Transverse colon (tissue), 4 donors: ENCODE measurements around the gene NHS.
A peak's percentile ranks its signal among the peaks of the same experiment; 100 is the strongest.

Experiments
- POLR2A ChIP-seq: fragments of 450-650 bp; IDR thresholded peaks from one replicate; pipeline ENCODE4 v1.6.1; 2016; ENCODE audit warnings: antibody characterized with exemption, mild to moderate bottlenecking, moderate library complexity
- POLR2AphosphoS5 ChIP-seq, 3 donors: sonication (generic); formaldehyde crosslinking; IDR thresholded peaks; one replicate each; pipeline ENCODE4 v1.6.1; 2016; ENCODE audit warnings: antibody characterized with exemption in 3 of 3
- TF ChIP-seq, protein P1 (sequence below), 5 experiments: fragments of 200-600 bp in 3 of 5; fragments of 450-650 bp in 2 of 5; sonication (generic) in 3 of 5; IDR thresholded peaks; 1 replicate in 2 of 5; 2 replicates in 3 of 5; pipeline ENCODE4 v1.5.1; 2016 to 2017; ENCODE audit warnings: antibody characterized with exemption in 5 of 5, inconsistent platforms in 3 of 5, mild to moderate bottlenecking in 2 of 5, moderate library complexity in 1 of 5

DNA sequence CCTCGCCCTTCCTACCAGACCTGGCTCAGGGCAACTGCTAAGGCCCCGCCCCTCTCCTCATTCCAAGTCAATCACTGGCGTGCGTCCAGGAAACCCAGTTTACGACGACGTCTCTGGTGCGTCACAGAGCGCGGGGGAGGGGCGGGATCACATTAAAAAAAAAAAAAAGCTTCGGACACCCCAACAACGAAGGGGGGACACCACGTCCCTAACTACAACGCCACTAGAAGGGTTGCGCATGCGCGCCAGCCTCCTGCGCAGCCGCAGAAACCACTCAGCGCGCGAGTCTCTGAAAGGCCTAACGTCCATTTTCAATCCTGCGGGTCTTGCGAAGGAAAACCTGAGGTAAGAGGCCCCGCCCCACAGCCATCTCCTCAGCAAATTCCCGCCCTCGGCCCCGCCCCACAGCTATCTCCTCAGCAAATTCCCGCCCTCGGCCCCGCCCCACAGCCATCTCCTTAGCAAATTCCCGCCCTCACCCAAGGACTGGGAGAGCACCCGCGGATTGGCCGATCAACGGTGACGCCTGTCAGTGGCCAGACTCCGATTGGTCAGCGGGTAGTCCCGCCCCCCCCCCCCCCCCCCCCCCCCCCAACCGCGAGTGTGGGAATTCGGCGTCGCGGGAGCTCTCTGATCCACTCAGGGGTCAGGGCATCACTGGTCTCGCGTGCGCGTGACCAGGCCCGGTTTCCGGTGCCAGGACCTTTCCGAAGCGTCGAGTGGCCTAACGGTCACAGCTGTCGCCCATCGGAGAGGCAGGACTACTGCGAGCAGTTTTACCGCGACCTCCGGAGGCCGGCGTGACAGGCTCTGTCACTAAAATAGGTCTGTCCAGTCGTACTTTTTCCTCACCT is 362.1 kb downstream of the NHS start, which contains the start of gene SCML1:
- TF ChIP-seq, protein P1, sequence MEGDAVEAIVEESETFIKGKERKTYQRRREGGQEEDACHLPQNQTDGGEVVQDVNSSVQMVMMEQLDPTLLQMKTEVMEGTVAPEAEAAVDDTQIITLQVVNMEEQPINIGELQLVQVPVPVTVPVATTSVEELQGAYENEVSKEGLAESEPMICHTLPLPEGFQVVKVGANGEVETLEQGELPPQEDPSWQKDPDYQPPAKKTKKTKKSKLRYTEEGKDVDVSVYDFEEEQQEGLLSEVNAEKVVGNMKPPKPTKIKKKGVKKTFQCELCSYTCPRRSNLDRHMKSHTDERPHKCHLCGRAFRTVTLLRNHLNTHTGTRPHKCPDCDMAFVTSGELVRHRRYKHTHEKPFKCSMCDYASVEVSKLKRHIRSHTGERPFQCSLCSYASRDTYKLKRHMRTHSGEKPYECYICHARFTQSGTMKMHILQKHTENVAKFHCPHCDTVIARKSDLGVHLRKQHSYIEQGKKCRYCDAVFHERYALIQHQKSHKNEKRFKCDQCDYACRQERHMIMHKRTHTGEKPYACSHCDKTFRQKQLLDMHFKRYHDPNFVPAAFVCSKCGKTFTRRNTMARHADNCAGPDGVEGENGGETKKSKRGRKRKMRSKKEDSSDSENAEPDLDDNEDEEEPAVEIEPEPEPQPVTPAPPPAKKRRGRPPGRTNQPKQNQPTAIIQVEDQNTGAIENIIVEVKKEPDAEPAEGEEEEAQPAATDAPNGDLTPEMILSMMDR (IDR thresholded peaks at IDR 0.05) = no peak
- TF ChIP-seq POLR2A (peak; percentile 69), POLR2AphosphoS5 (IDR thresholded peaks at IDR 0.05) (peak; percentile 74 to 87 (median 79))
